ENCODE data around the gene TRAM2.

Gene TRAM2

DNA sequence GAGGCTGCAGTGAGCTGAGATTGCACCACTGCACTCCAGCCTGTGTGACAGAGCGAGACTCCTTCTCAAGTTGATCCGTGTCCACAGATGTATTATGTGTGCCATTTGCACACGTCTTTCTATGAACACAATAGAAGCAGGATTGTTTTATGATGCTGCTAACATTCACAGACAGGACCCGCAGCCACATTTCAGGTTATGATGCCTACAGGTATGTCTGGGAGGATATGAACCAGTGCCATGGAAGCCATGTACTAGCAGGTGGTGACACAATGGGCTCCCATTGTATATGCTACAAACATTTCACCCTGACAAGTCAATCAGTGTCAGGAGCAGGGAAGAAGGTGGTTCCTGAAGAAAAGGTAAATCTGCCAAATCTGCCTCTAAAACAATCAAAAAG, 4.3 kb downstream of the TRAM2 start:
- TF ChIP-seq, protein P1, sequence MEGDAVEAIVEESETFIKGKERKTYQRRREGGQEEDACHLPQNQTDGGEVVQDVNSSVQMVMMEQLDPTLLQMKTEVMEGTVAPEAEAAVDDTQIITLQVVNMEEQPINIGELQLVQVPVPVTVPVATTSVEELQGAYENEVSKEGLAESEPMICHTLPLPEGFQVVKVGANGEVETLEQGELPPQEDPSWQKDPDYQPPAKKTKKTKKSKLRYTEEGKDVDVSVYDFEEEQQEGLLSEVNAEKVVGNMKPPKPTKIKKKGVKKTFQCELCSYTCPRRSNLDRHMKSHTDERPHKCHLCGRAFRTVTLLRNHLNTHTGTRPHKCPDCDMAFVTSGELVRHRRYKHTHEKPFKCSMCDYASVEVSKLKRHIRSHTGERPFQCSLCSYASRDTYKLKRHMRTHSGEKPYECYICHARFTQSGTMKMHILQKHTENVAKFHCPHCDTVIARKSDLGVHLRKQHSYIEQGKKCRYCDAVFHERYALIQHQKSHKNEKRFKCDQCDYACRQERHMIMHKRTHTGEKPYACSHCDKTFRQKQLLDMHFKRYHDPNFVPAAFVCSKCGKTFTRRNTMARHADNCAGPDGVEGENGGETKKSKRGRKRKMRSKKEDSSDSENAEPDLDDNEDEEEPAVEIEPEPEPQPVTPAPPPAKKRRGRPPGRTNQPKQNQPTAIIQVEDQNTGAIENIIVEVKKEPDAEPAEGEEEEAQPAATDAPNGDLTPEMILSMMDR (conservative IDR thresholded peaks at IDR 0.05; ENCODE audit: low read length) = no peak
- no peak for TF ChIP-seq EZH2phosphoT487 (IDR thresholded peaks at IDR 0.05; ENCODE audit: borderline replicate concordance)
- Histone ChIP-seq H3K4me2 (ENCODE audit: low read depth, low read length, poor library complexity, severe bottlenecking) (peak overlapping the region; percentile 95), H3K79me2 (ENCODE audit: insufficient read depth, low read length) (peaks cover 91% of the 10 kb centered on the region), H3K4me3 (ENCODE audit: low read length, poor library complexity, severe bottlenecking) (peak overlapping the region; percentile 88), H2AFZ (ENCODE audit: low read length) (no peak overlapping the region), H3K9ac (ENCODE audit: low read depth, low read length, poor library complexity, severe bottlenecking) (peak overlapping the region; percentile 87), H3K36me3 (ENCODE audit: insufficient read depth, low read length) (no peaks in the 10 kb centered on the region), H3K27me3 (ENCODE audit: insufficient read depth, low read length, poor library complexity, severe bottlenecking) (no peaks in the 10 kb centered on the region), H3K9me3 (ENCODE audit: insufficient read depth, low read depth, low read length) (no peaks in the 10 kb centered on the region), H4K20me1 (ENCODE audit: insufficient read depth, low read length, poor library complexity, severe bottlenecking) (peaks cover 75% of the 10 kb centered on the region), H3K4me1 (ENCODE audit: insufficient read depth, low read length, poor library complexity, severe bottlenecking) (peaks cover 81% of the 10 kb centered on the region), H3F3A (ENCODE audit: low read depth) (no peaks in the 10 kb centered on the region; the same call in 1 of the 2 replicates), H3K9me2 (replicated peaks; ENCODE audit: low read depth, low read length) (no peaks in the 10 kb centered on the region)

DNA sequence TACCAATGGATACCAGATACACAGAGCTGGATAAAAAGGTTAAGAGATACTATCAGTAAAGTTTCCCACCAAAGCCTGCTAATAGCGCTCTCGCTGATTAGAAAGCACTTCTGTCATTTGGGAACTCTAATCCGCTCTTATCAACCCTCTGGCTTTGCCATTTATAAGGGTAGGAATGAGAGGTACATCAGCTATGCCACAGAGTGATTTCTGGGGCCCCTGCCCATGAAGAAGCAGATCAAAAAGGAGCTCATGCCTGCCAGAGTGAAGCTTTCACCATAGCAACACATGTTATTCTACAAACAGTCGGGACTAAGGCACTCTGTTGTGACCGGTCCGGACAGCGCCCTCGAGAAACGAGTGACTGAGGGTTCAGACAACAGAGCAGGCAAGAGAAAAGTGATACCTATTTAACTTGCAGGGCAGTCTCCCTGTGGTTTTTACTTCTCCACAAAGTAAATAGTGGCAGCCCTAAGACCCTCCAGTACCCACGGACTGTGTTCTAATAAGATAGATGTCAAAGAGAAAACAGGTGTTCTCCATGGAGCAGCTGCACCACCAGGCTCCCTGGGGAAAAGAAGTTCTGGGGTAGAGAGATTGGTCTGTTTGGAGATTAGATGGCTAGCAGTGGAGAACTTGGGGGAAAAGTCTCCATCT, 5.6 kb downstream of the TRAM2 start:
- peaks cover 83% of the 10 kb centered on the region for H4K20me1 ChIP-seq (ENCODE audit: insufficient read depth, low read length, poor library complexity, severe bottlenecking)
- H3K9me3 ChIP-seq (ENCODE audit: insufficient read depth, low read depth, low read length) = no peaks in the 10 kb centered on the region
- no peak overlapping the region for H2AFZ ChIP-seq (ENCODE audit: low read length)
- H3F3A ChIP-seq (ENCODE audit: low read depth) = no peaks in the 10 kb centered on the region; the same call in 1 of the 2 replicates
- peak overlapping the region; percentile 88 for H3K4me3 ChIP-seq (ENCODE audit: low read length, poor library complexity, severe bottlenecking)
- no peaks in the 10 kb centered on the region for H3K9me2 ChIP-seq (replicated peaks; ENCODE audit: low read depth, low read length)
- peak overlapping the region; percentile 95 for H3K4me2 ChIP-seq (ENCODE audit: low read depth, low read length, poor library complexity, severe bottlenecking)
- H3K4me1 ChIP-seq (ENCODE audit: insufficient read depth, low read length, poor library complexity, severe bottlenecking) = peaks cover 89% of the 10 kb centered on the region
- H3K27me3 ChIP-seq (ENCODE audit: insufficient read depth, low read length, poor library complexity, severe bottlenecking) = no peaks in the 10 kb centered on the region
- H3K36me3 ChIP-seq (ENCODE audit: insufficient read depth, low read length) = no peaks in the 10 kb centered on the region
- peaks cover 100% of the 10 kb centered on the region for H3K79me2 ChIP-seq (ENCODE audit: insufficient read depth, low read length)
- TF ChIP-seq, protein P1 (conservative IDR thresholded peaks at IDR 0.05; ENCODE audit: low read length) = no peak
- peak overlapping the region; percentile 52 for H3K9ac ChIP-seq (ENCODE audit: low read depth, low read length, poor library complexity, severe bottlenecking)

DNA sequence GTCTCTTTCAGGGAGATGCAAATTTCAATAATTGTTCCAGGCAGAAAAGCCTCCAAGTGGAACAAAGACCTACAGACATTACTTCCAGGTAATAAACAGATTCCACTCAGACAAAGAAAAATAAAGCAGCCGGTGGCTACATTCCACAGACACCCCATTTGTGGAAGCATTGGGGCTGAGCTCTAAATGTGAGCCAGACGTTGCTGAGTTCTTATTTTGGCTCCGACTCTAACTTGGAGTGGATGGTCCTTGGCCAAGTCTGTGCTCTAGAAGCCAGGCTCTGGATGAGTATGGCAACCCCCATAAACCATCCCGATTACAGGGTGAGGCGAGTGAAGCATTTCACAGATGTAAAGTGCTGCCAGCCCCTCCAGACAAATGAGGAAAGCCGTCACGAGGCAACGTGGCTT, 6.6 kb downstream of the TRAM2 start:
- Histone ChIP-seq H3K4me2 (ENCODE audit: low read depth, low read length, poor library complexity, severe bottlenecking) (peak overlapping the region; percentile 95), H3K9me2 (replicated peaks; ENCODE audit: low read depth, low read length) (no peaks in the 10 kb centered on the region), H3F3A (ENCODE audit: low read depth) (peaks cover 3% of the 10 kb centered on the region; the same call in 1 of the 2 replicates), H3K27me3 (ENCODE audit: insufficient read depth, low read length, poor library complexity, severe bottlenecking) (no peaks in the 10 kb centered on the region), H3K4me1 (ENCODE audit: insufficient read depth, low read length, poor library complexity, severe bottlenecking) (peaks cover 90% of the 10 kb centered on the region), H4K20me1 (ENCODE audit: insufficient read depth, low read length, poor library complexity, severe bottlenecking) (peaks cover 83% of the 10 kb centered on the region), H2AFZ (ENCODE audit: low read length) (no peak overlapping the region), H3K4me3 (ENCODE audit: low read length, poor library complexity, severe bottlenecking) (peak overlapping the region; percentile 88), H3K36me3 (ENCODE audit: insufficient read depth, low read length) (no peaks in the 10 kb centered on the region), H3K9me3 (ENCODE audit: insufficient read depth, low read depth, low read length) (no peaks in the 10 kb centered on the region), H3K9ac (ENCODE audit: low read depth, low read length, poor library complexity, severe bottlenecking) (peak overlapping the region; percentile 52), H3K79me2 (ENCODE audit: insufficient read depth, low read length) (peaks cover 100% of the 10 kb centered on the region)
- TF ChIP-seq, protein P1 (conservative IDR thresholded peaks at IDR 0.05; ENCODE audit: low read length) = no peak
- TF ChIP-seq EZH2phosphoT487 (IDR thresholded peaks at IDR 0.05; ENCODE audit: borderline replicate concordance) = no peak
